OCI-LY7 (cell line): ENCODE data around the gene OLFML2B. TPM values are rescaled to one million over a fixed set of nuclear protein-coding genes. Genes with fewer than 3 reads are reported as not detected.

Experiments used
- BruUV-seq: library from RNA; stranded (reverse); fragments of 400-500 nt; replicated peaks from 2 replicates; lab custom pipeline; 2021; lab: Mats Ljungman, UMichigan
- CTCF ChIA-PET: fragments of 300-600 bp; sonication (Branson Sonifier 250); formaldehyde crosslinking; loops from one replicate; lab custom pipeline; 2022; ENCODE audit warnings: antibody characterized with exemption; ENCODE audit not compliant: unreplicated experiment; lab: Charles Lee
- POLR2A ChIA-PET: fragments of 300-600 bp; sonication (Branson Sonifier 250); formaldehyde crosslinking; loops from one replicate; lab custom pipeline; 2022; ENCODE audit warnings: antibody characterized with exemption; lab: Charles Lee
- DNase-seq: peaks from one replicate; pipeline ENCODE4 v3.0.0-alpha.2; 2015; ENCODE audit warnings: low spot score
- H2AFZ ChIP-seq: fragments of 200-600 bp; sonication (generic), shearing (Covaris generic); 2 replicates; pipeline ENCODE4 v1.6.1; 2014; ENCODE audit warnings: mild to moderate bottlenecking, antibody characterized with exemption, low read length, moderate library complexity
- H3K27ac ChIP-seq: fragments of 200-600 bp; sonication (generic); 2 replicates; pipeline ENCODE4 v1.5.1; 2014; ENCODE audit warnings: mixed run types, low read depth, mild to moderate bottlenecking, moderate library complexity, low read length, inconsistent platforms; ENCODE audit not compliant: poor library complexity, severe bottlenecking
- H3K36me3 ChIP-seq: fragments of 200-600 bp; sonication (generic); 2 replicates; pipeline ENCODE4 v1.6.1; 2014; ENCODE audit warnings: mild to moderate bottlenecking, antibody characterized with exemption, low read length, moderate library complexity, mixed read lengths; ENCODE audit not compliant: insufficient read depth
- H3K4me1 ChIP-seq: fragments of 200-600 bp; sonication (generic); 2 replicates; pipeline ENCODE4 v1.5.1; 2014; ENCODE audit warnings: mild to moderate bottlenecking, low read length; ENCODE audit not compliant: insufficient read depth, poor library complexity, severe bottlenecking
- H3K4me2 ChIP-seq: fragments of 200-600 bp; sonication (generic); 2 replicates; pipeline ENCODE4 v1.6.1; 2014; ENCODE audit warnings: mild to moderate bottlenecking, low read length
- H3K4me3 ChIP-seq: fragments of 200-600 bp; sonication (generic); 2 replicates; pipeline ENCODE4 v1.5.1; 2014; ENCODE audit warnings: mild to moderate bottlenecking, low read depth, low read length; ENCODE audit not compliant: poor library complexity, severe bottlenecking
- H3K79me2 ChIP-seq: fragments of 200-600 bp; sonication (generic); 2 replicates; pipeline ENCODE4 v1.6.1; 2016; ENCODE audit warnings: low read depth, mild to moderate bottlenecking, low read length, moderate library complexity, mixed read lengths; ENCODE audit not compliant: insufficient read depth
- H3K9me2 ChIP-seq: fragments of 200-600 bp; sonication (generic); 2 replicates; pipeline ENCODE4 v1.6.1; 2016; ENCODE audit warnings: mild to moderate bottlenecking, low read length, mixed read lengths; ENCODE audit not compliant: insufficient read depth
- H3K9me3 ChIP-seq: fragments of 200-600 bp; sonication (generic); 2 replicates; pipeline ENCODE4 v1.6.1; 2014; ENCODE audit warnings: mild to moderate bottlenecking, mixed run types, low read length, mixed read lengths
- H4K20me1 ChIP-seq: fragments of 200-600 bp; sonication (generic); 2 replicates; pipeline ENCODE4 v1.6.1; 2014; ENCODE audit warnings: mild to moderate bottlenecking, antibody characterized with exemption, low read length, moderate library complexity, mixed read lengths; ENCODE audit not compliant: insufficient read depth
- EZH2phosphoT487 ChIP-seq: fragments of 200-600 bp; sonication (generic); IDR thresholded peaks from 2 replicates; pipeline ENCODE4 v1.6.1; 2018; ENCODE audit warnings: low read depth, borderline replicate concordance, mild to moderate bottlenecking, mixed run types, antibody characterized with exemption, low read length, moderate library complexity, mixed read lengths
- intact Hi-C: fragments of 100-400 bp; cut with micrococcal nuclease; formaldehyde crosslinking; loops from one replicate; pipeline ENCODE4 v1.10.0; 2022; ENCODE audit not compliant: unreplicated experiment
- total RNA-seq, 2 experiments: library from RNA; depleted of rRNA in 1 of 2; stranded (reverse); fragments of >200 nt in 1 of 2; shearing (Covaris generic) in 1 of 2; gene quantifications; 2 replicates each; pipeline ENCODE4 v1.2.3, GENCODE V29; 2014 to 2022
- TF ChIP-seq, protein P1 (sequence below): fragments of 200-600 bp; sonication (generic); conservative IDR thresholded peaks from 2 replicates; pipeline ENCODE4 v1.5.1; 2014; ENCODE audit warnings: mild to moderate bottlenecking, antibody characterized with exemption, low read length, moderate library complexity, mixed read lengths

OLFML2B gene
- total RNA-seq, 2 experiments from 2014 or later: not detected

DNA sequence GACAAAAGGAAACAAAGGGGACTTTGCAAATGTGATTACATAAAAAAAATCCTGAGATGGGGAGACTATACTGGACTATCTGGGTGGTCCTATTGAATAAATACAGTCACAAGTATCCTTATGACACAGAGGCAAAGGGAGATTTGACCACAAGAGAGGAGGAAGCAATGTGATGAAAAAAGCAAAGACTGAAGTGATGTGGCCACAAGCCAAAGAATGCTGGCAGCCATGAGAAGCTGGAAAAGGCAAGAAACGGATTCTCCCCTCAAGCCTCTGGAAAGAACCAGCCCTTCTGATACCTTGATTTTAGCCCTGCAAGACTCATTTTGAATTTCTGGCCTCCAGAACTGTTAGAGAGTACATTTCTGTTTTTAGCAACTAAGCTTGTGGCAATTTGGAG, 36.4 kb downstream of the OLFML2B start:
- intact Hi-C loops: no loop called here
- Histone ChIP-seq H3K9me2 (no peaks in the 10 kb centered on the region), H3K27ac (no peak overlapping the region), H3K36me3 (no peaks in the 10 kb centered on the region), H3K4me2 (no peak overlapping the region), H3K79me2 (no peaks in the 10 kb centered on the region), H4K20me1 (no peaks in the 10 kb centered on the region), H3K4me1 (no peaks in the 10 kb centered on the region), H3K4me3 (no peak overlapping the region), H2AFZ (no peak overlapping the region), H3K9me3 (no peaks in the 10 kb centered on the region)
- CTCF ChIA-PET: no interaction called here
- no peak for TF ChIP-seq EZH2phosphoT487
- TF ChIP-seq, protein P1, sequence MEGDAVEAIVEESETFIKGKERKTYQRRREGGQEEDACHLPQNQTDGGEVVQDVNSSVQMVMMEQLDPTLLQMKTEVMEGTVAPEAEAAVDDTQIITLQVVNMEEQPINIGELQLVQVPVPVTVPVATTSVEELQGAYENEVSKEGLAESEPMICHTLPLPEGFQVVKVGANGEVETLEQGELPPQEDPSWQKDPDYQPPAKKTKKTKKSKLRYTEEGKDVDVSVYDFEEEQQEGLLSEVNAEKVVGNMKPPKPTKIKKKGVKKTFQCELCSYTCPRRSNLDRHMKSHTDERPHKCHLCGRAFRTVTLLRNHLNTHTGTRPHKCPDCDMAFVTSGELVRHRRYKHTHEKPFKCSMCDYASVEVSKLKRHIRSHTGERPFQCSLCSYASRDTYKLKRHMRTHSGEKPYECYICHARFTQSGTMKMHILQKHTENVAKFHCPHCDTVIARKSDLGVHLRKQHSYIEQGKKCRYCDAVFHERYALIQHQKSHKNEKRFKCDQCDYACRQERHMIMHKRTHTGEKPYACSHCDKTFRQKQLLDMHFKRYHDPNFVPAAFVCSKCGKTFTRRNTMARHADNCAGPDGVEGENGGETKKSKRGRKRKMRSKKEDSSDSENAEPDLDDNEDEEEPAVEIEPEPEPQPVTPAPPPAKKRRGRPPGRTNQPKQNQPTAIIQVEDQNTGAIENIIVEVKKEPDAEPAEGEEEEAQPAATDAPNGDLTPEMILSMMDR: no peak
- POLR2A ChIA-PET: no interaction called here
- no TSS peak for BruUV-seq
- no peak for DNase-seq

- Histone ChIP-seq H3K79me2 (no peaks in the 10 kb centered on the region), H3K9me2 (no peaks in the 10 kb centered on the region), H3K4me2 (no peak overlapping the region), H3K27ac (no peak overlapping the region), H3K4me1 (no peaks in the 10 kb centered on the region), H3K4me3 (no peak overlapping the region), H3K36me3 (no peaks in the 10 kb centered on the region), H2AFZ (no peak overlapping the region), H4K20me1 (no peaks in the 10 kb centered on the region), H3K9me3 (no peaks in the 10 kb centered on the region)
- BruUV-seq: no TSS peak
- POLR2A ChIA-PET: no interaction called here
- no peak for DNase-seq
- CTCF ChIA-PET: no interaction called here
- intact Hi-C loops: no loop called here
- TF ChIP-seq, protein P1: no peak
- TF ChIP-seq EZH2phosphoT487: no peak
Observed at GRCh38 chr1:161986328-161986727, 37.3 kb downstream of the OLFML2B start.

DNA sequence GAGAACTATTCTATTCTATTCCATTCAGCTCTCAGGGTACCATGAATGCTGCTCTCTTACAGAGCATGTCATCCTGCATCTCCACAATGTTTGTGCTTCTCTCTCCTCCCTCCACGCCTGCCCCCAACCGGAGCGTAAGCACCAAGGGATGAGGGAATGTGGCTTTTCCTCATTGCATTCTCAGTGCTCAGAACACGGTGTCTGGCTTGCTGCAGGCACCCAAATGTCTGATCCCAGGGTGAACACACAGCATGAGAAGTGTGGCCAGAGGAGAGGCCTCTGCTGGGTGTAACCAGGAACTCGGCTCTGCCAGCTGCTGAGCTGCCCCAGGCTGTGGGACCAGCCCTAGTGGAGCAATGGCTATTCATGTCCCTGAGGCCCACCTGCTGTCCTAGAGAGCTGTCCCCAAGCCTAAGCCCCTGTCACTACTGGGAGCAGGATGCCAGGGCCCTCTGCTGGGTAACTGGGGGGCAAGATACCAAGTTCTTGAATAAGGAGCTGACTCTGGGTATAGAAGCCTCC, 38.3 kb downstream of the OLFML2B start:
- no peaks in the 10 kb centered on the region for H3K4me1 ChIP-seq
- no peak overlapping the region for H2AFZ ChIP-seq
- no peaks in the 10 kb centered on the region for H3K79me2 ChIP-seq
- no peak for TF ChIP-seq EZH2phosphoT487
- TF ChIP-seq, protein P1: no peak
- H3K36me3 ChIP-seq: no peaks in the 10 kb centered on the region
- CTCF ChIA-PET: no interaction called here
- DNase-seq: no peak
- intact Hi-C loops: no loop called here
- no peaks in the 10 kb centered on the region for H3K9me3 ChIP-seq
- H3K4me2 ChIP-seq: no peak overlapping the region
- no peaks in the 10 kb centered on the region for H4K20me1 ChIP-seq
- BruUV-seq: no TSS peak
- POLR2A ChIA-PET: no interaction called here
- H3K9me2 ChIP-seq: no peaks in the 10 kb centered on the region
- no peak overlapping the region for H3K4me3 ChIP-seq
- H3K27ac ChIP-seq: no peak overlapping the region
